Trophoblast cell (in vitro differentiated cells and primary cell): ENCODE results near the gene TSEN15.

Experiments used
- DNase-seq, 2 donors: peaks; one replicate each; pipeline ENCODE4 v3.0.0-alpha.2; 2016
- H2AFZ ChIP-seq: 2 replicates; pipeline ENCODE4 v1.6.1; 2013; ENCODE audit warnings: low read length, moderate library complexity, mild to moderate bottlenecking; ENCODE audit not compliant: insufficient read depth, poor library complexity
- H2AK5ac ChIP-seq: 2 replicates; pipeline ENCODE4 v1.6.1; 2013; ENCODE audit warnings: mild to moderate bottlenecking, low read length
- H2BK120ac ChIP-seq: 2 replicates; pipeline ENCODE4 v1.6.1; 2013; ENCODE audit warnings: low read length, mild to moderate bottlenecking, moderate library complexity; ENCODE audit not compliant: insufficient read depth, poor library complexity
- H2BK12ac ChIP-seq: 2 replicates; pipeline ENCODE4 v1.6.1; 2013; ENCODE audit warnings: mild to moderate bottlenecking, low read length, moderate library complexity
- H2BK5ac ChIP-seq: 2 replicates; pipeline ENCODE4 v1.6.1; 2013; ENCODE audit warnings: low read length, low read depth, moderate library complexity, mild to moderate bottlenecking; ENCODE audit not compliant: poor library complexity
- H3K14ac ChIP-seq: 2 replicates; pipeline ENCODE4 v1.6.1; 2013; ENCODE audit warnings: mild to moderate bottlenecking, low read length
- H3K18ac ChIP-seq: 2 replicates; pipeline ENCODE4 v1.6.1; 2013; ENCODE audit warnings: mild to moderate bottlenecking, low read length
- H3K23ac ChIP-seq: 2 replicates; pipeline ENCODE4 v1.6.1; 2013; ENCODE audit warnings: low read length
- H3K27ac ChIP-seq: 2 replicates; pipeline ENCODE4 v1.5.1; 2013; ENCODE audit warnings: low read depth, mild to moderate bottlenecking, inconsistent platforms, low read length, moderate library complexity
- H3K27me3 ChIP-seq: 2 replicates; pipeline ENCODE4 v1.6.1; 2013; ENCODE audit warnings: inconsistent platforms, mild to moderate bottlenecking, low read length, moderate library complexity; ENCODE audit not compliant: insufficient read depth
- H3K36me3 ChIP-seq, 2 experiments: 1 replicate in 1 of 2; 2 replicates in 1 of 2; pipeline ENCODE4 v1.6.1; 2013; ENCODE audit warnings: low read length in 2 of 2, mild to moderate bottlenecking in 2 of 2, moderate library complexity in 1 of 2; ENCODE audit not compliant: insufficient read depth in 2 of 2, control insufficient read depth in 1 of 2
- H3K4ac ChIP-seq: 2 replicates; pipeline ENCODE4 v1.6.1; 2013; ENCODE audit warnings: low read depth, mild to moderate bottlenecking, low read length, moderate library complexity
- H3K4me1 ChIP-seq, 2 experiments: 1 replicate in 1 of 2; 2 replicates in 1 of 2; pipeline ENCODE4 v1.6.1; 2013; ENCODE audit warnings: low read length in 2 of 2, mild to moderate bottlenecking in 2 of 2, moderate library complexity in 1 of 2; ENCODE audit not compliant: insufficient read depth in 2 of 2, control insufficient read depth in 1 of 2
- H3K4me2 ChIP-seq: 2 replicates; pipeline ENCODE4 v1.6.1; 2013; ENCODE audit warnings: inconsistent platforms, mild to moderate bottlenecking, low read length, moderate library complexity
- H3K4me3 ChIP-seq: 2 replicates; pipeline ENCODE4 v1.5.1; 2013; ENCODE audit warnings: mild to moderate bottlenecking, low read depth, low read length, inconsistent platforms
- H3K79me1 ChIP-seq: one replicate; pipeline ENCODE4 v1.6.1; 2013; ENCODE audit warnings: low read length
- H3K79me2 ChIP-seq: 2 replicates; pipeline ENCODE4 v1.6.1; 2013; ENCODE audit warnings: low read length, mild to moderate bottlenecking; ENCODE audit not compliant: control insufficient read depth, insufficient read depth, poor library complexity
- H3K9ac ChIP-seq: 2 replicates; pipeline ENCODE4 v1.6.1; 2013; ENCODE audit warnings: mild to moderate bottlenecking, low read length
- H3K9me3 ChIP-seq: 2 replicates; pipeline ENCODE4 v1.6.1; 2013; ENCODE audit warnings: low read depth, mild to moderate bottlenecking, control low read depth, inconsistent platforms, low read length; ENCODE audit not compliant: insufficient read depth
- H4K12ac ChIP-seq: 2 replicates; pipeline ENCODE4 v1.6.1; 2013; ENCODE audit warnings: low read depth, mild to moderate bottlenecking, low read length, moderate library complexity
- H4K8ac ChIP-seq: 2 replicates; pipeline ENCODE4 v1.6.1; 2013; ENCODE audit warnings: low read depth, mild to moderate bottlenecking, low read length, moderate library complexity
- H4K91ac ChIP-seq: one replicate; pipeline ENCODE4 v1.6.1; 2013; ENCODE audit warnings: low read depth, mild to moderate bottlenecking, low read length, moderate library complexity
- WGBS: extraction: QIAGEN DNeasy Blood & Tissue Kit; methylation state at CpG from one replicate; pipeline ENCODE4 v1.1.7; 2013; ENCODE audit warnings: missing lambda C conversion rate; ENCODE audit not compliant: insufficient read length, insufficient coverage; ENCODE audit errors: extremely low coverage; 5-methylcytosine and 5-hydroxymethylcytosine counted together

The TSEN15 gene

GRCh38 chr1:184075055-184076029 lies 23.8 kb downstream of the TSEN15 start:
- no peak overlapping the region for H2BK12ac ChIP-seq
- H3K27ac ChIP-seq: no peak overlapping the region
- H3K18ac ChIP-seq: no peak overlapping the region
- H4K91ac ChIP-seq: no peak overlapping the region
- no peak overlapping the region for H3K4me2 ChIP-seq
- H3K9ac ChIP-seq: no peak overlapping the region
- H3K36me3 ChIP-seq: peaks cover 0 to 2% of the 10 kb centered on the region in 2 experiments
- no peaks in the 10 kb centered on the region for H3K79me1 ChIP-seq
- H3K14ac ChIP-seq: no peak overlapping the region
- no peaks in the 10 kb centered on the region for H3K79me2 ChIP-seq
- no peak overlapping the region for H2AFZ ChIP-seq
- DNase-seq: peak; percentile 44 to 85
- H2BK120ac ChIP-seq: no peak overlapping the region
- H2BK5ac ChIP-seq: no peak overlapping the region
- H3K4me3 ChIP-seq: no peak overlapping the region
- H3K4ac ChIP-seq: no peak overlapping the region
- H3K4me1 ChIP-seq: no peaks in the 10 kb centered on the region
- H4K12ac ChIP-seq: no peak overlapping the region
- WGBS: no CpG with 5 or more reads among the region's 4 CpGs
- no peak overlapping the region for H3K23ac ChIP-seq
- no peaks in the 10 kb centered on the region for H3K27me3 ChIP-seq
- no peak overlapping the region for H2AK5ac ChIP-seq
- no peak overlapping the region for H4K8ac ChIP-seq
- H3K9me3 ChIP-seq: peaks cover 1% of the 10 kb centered on the region

- Histone ChIP-seq H2AFZ (no peak overlapping the region), H4K8ac (no peak overlapping the region), H3K36me3 (peaks cover 0 to 2% of the 10 kb centered on the region in 2 experiments), H3K4me2 (no peak overlapping the region), H3K27ac (no peak overlapping the region), H4K12ac (no peak overlapping the region), H3K23ac (no peak overlapping the region), H3K79me1 (no peaks in the 10 kb centered on the region), H2BK5ac (no peak overlapping the region), H3K9me3 (peaks cover 1% of the 10 kb centered on the region), H3K4me1 (no peaks in the 10 kb centered on the region), H3K4ac (no peak overlapping the region), H3K18ac (no peak overlapping the region), H3K79me2 (no peaks in the 10 kb centered on the region), H3K27me3 (no peaks in the 10 kb centered on the region), H3K4me3 (no peak overlapping the region), H2AK5ac (no peak overlapping the region), H2BK120ac (no peak overlapping the region), H4K91ac (no peak overlapping the region), H3K14ac (no peak overlapping the region), H2BK12ac (no peak overlapping the region), H3K9ac (no peak overlapping the region)
- no CpG with 5 or more reads among the region's 2 CpGs for WGBS
- DNase-seq: no peak
These were observed 27.2 kb downstream of the TSEN15 start for GRCh38 chr1:184078564-184079249.

GRCh38 chr1:184080309-184080708 lies 28.8 kb downstream of the TSEN15 start:
- no peaks in the 10 kb centered on the region for H3K36me3 ChIP-seq
- H3K9me3 ChIP-seq: no peaks in the 10 kb centered on the region
- no peak overlapping the region for H4K8ac ChIP-seq
- H2BK120ac ChIP-seq: no peak overlapping the region
- no peaks in the 10 kb centered on the region for H3K79me1 ChIP-seq
- no peak overlapping the region for H3K9ac ChIP-seq
- DNase-seq: no peak
- H3K4me3 ChIP-seq: no peak overlapping the region
- no peaks in the 10 kb centered on the region for H3K4me1 ChIP-seq
- no peaks in the 10 kb centered on the region for H3K27me3 ChIP-seq
- H3K18ac ChIP-seq: no peak overlapping the region
- H4K12ac ChIP-seq: no peak overlapping the region
- no peak overlapping the region for H2AFZ ChIP-seq
- no peak overlapping the region for H3K4ac ChIP-seq
- H3K14ac ChIP-seq: no peak overlapping the region
- no peak overlapping the region for H2BK5ac ChIP-seq
- no peak overlapping the region for H4K91ac ChIP-seq
- no peak overlapping the region for H3K4me2 ChIP-seq
- H3K27ac ChIP-seq: no peak overlapping the region
- no peak overlapping the region for H2BK12ac ChIP-seq
- no peaks in the 10 kb centered on the region for H3K79me2 ChIP-seq
- H2AK5ac ChIP-seq: no peak overlapping the region
- no peak overlapping the region for H3K23ac ChIP-seq

GRCh38 chr1:184082541-184083415 lies 31.2 kb downstream of the TSEN15 start:
- Histone ChIP-seq H4K12ac (no peak overlapping the region), H3K14ac (no peak overlapping the region), H2AFZ (no peak overlapping the region), H3K4me1 (no peaks in the 10 kb centered on the region), H3K79me1 (no peaks in the 10 kb centered on the region), H3K18ac (no peak overlapping the region), H3K27me3 (no peaks in the 10 kb centered on the region), H3K79me2 (no peaks in the 10 kb centered on the region), H3K36me3 (no peaks in the 10 kb centered on the region), H4K8ac (no peak overlapping the region), H3K4me3 (no peak overlapping the region), H2BK12ac (no peak overlapping the region), H3K4ac (no peak overlapping the region), H3K4me2 (no peak overlapping the region), H4K91ac (no peak overlapping the region), H3K27ac (no peak overlapping the region), H3K9me3 (no peaks in the 10 kb centered on the region), H2AK5ac (no peak overlapping the region), H2BK5ac (no peak overlapping the region), H3K9ac (no peak overlapping the region), H2BK120ac (no peak overlapping the region), H3K23ac (no peak overlapping the region)
- no CpG with 5 or more reads among the region's 5 CpGs for WGBS
- DNase-seq: no peak
